Left ventricle myocardium inferior (tissue), 1 donor: ENCODE measurements around the gene PLIN4. TPM values are rescaled to one million over a fixed set of nuclear protein-coding genes. Genes with fewer than 3 reads are reported as not detected.

Source experiments
- DNase-seq: peaks from one replicate; pipeline ENCODE4 v3.0.0-alpha.2; 2020
- H3K27ac ChIP-seq: fragments of 200-600 bp; replicated peaks from 2 replicates; pipeline ENCODE4 v1.8.0; 2021
- H3K27me3 ChIP-seq: fragments of 200-600 bp; 2 replicates; pipeline ENCODE4 v1.8.0; 2021; ENCODE audit warnings: low read depth
- H3K36me3 ChIP-seq: fragments of 200-600 bp; 2 replicates; pipeline ENCODE4 v1.8.0; 2021
- H3K4me1 ChIP-seq: fragments of 200-600 bp; 2 replicates; pipeline ENCODE4 v1.8.0; 2021
- H3K4me3 ChIP-seq: fragments of 200-600 bp; 2 replicates; pipeline ENCODE4 v1.8.0; 2021; ENCODE audit warnings: mild to moderate bottlenecking, moderate library complexity
- H3K9me3 ChIP-seq: fragments of 200-600 bp; replicated peaks from 2 replicates; pipeline ENCODE4 v1.8.0; 2021
- CTCF ChIP-seq: fragments of 200-600 bp; IDR thresholded peaks from 2 replicates; pipeline ENCODE4 v1.8.0; 2021; ENCODE audit warnings: antibody characterized with exemption, mild to moderate bottlenecking, borderline replicate concordance
- intact Hi-C: fragments of 100-400 bp; cut with micrococcal nuclease; formaldehyde crosslinking; loops from one replicate; pipeline ENCODE4 v1.11.0; 2022
- total RNA-seq: library from RNA; stranded (reverse); fragmentation: NEBNext Ultra II Directional; extraction: Animal tissue kit (Norgen Biotek cat#: 25700); gene quantifications from one replicate; pipeline ENCODE4 v1.2.1, GENCODE V29; 2021
- donor health status: DM: no; HTN: yes; CAD: no; lungs with severe emphysema.

PLIN4 gene
- total RNA-seq, 1 donor from 2014 or later, result 162 TPM

GRCh38 chr19:4464815-4465581, 53.3 kb downstream of the PLIN4 start:
- H3K27ac ChIP-seq, result no peak overlapping the region
- H3K27me3 ChIP-seq, result no peaks in the 10 kb centered on the region
- no peak for TF ChIP-seq CTCF
- no peaks in the 10 kb centered on the region for H3K9me3 ChIP-seq
- DNase-seq, result no peak
- H3K36me3 ChIP-seq, result no peaks in the 10 kb centered on the region
- no peaks in the 10 kb centered on the region for H3K4me1 ChIP-seq
- no peak overlapping the region for H3K4me3 ChIP-seq
- intact Hi-C loops, result no loop called here

- no peaks in the 10 kb centered on the region for H3K9me3 ChIP-seq
- peak; percentile 97 for DNase-seq
- TF ChIP-seq CTCF, result peak; percentile 37
- H3K36me3 ChIP-seq, result peaks cover 16% of the 10 kb centered on the region
- H3K4me1 ChIP-seq, result peaks cover 43% of the 10 kb centered on the region
- intact Hi-C loops, result no loop called here
- peak within 1 kb of the TSS; percentile 80 for H3K4me3 ChIP-seq
- H3K27me3 ChIP-seq, result no peaks in the 10 kb centered on the region
- peak within 1 kb of the TSS; percentile 93 for H3K27ac ChIP-seq
Measured at GRCh38 chr19:4457654-4458395, 60.5 kb downstream of the PLIN4 start, which contains the start of gene UBXN6. Gene UBXN6 (minus strand): TSS chr19:4457794. CDS start chr19:4457697, 97 bp downstream.

- peak; percentile 51 for DNase-seq
- H3K4me3 ChIP-seq, result peak overlapping the region; percentile 80
- TF ChIP-seq CTCF, result no peak
- H3K9me3 ChIP-seq, result no peaks in the 10 kb centered on the region
- peak overlapping the region; percentile 93 for H3K27ac ChIP-seq
- H3K27me3 ChIP-seq, result no peaks in the 10 kb centered on the region
- H3K4me1 ChIP-seq, result peaks cover 43% of the 10 kb centered on the region
- intact Hi-C loops, result no loop called here
- H3K36me3 ChIP-seq, result peaks cover 24% of the 10 kb centered on the region
Measured at GRCh38 chr19:4456843-4457653, 61.2 kb downstream of the PLIN4 start.

GRCh38 chr19:4456476-4456842, 61.8 kb downstream of the PLIN4 start:
- no peak for DNase-seq
- Histone ChIP-seq H3K4me1 (peaks cover 43% of the 10 kb centered on the region), H3K27me3 (no peaks in the 10 kb centered on the region), H3K36me3 (peaks cover 29% of the 10 kb centered on the region), H3K9me3 (no peaks in the 10 kb centered on the region), H3K4me3 (peak overlapping the region; percentile 80), H3K27ac (peak overlapping the region; percentile 93)
- TF ChIP-seq CTCF, result no peak
- intact Hi-C loops, result no loop called here
